ENCODE data around the gene ZNF837.

GRCh38 chr19:58334691-58335249 lies 46.1 kb downstream of the ZNF837 start:
- TF ChIP-seq ELF1 (CRISPR knock-in tag; IDR thresholded peaks at IDR 0.05), result no peak
- TF ChIP-seq PHF8 (CRISPR knock-in tag; IDR thresholded peaks at IDR 0.05), result no peak
- no peak for TF ChIP-seq MAX (IDR thresholded peaks at IDR 0.05)
- no peak for TF ChIP-seq MIER2 (CRISPR knock-in tag; IDR thresholded peaks at IDR 0.05)
- TF ChIP-seq CEBPB (IDR thresholded peaks at IDR 0.05; ENCODE audit: borderline replicate concordance, low read depth, low read length), result no peak
- TF ChIP-seq GLI4 (CRISPR knock-in tag; IDR thresholded peaks at IDR 0.05; ENCODE audit: borderline replicate concordance), result no peak
- no peak for TF ChIP-seq ZNF670 (CRISPR knock-in tag; IDR thresholded peaks at IDR 0.05; ENCODE audit: borderline replicate concordance)
